NCI-H748 treated with DMSO at 0.1 percent for 48 hours (cell line): ENCODE results near the gene TPRX2.
"Not testable (repeated sequence)": the region's sequence is repeated elsewhere in the genome, so short reads cannot be mapped to it uniquely, and the experiment has no call there.

Source experiments
- DNase-seq: peaks from one replicate; lab custom pipeline; 2025; lab: John Stamatoyannopoulos, UW

The TPRX2 gene

GRCh38 chr19:47861630-47862029 is 2.6 kb downstream of the TPRX2 start:
- DNase-seq = no peak

DNA sequence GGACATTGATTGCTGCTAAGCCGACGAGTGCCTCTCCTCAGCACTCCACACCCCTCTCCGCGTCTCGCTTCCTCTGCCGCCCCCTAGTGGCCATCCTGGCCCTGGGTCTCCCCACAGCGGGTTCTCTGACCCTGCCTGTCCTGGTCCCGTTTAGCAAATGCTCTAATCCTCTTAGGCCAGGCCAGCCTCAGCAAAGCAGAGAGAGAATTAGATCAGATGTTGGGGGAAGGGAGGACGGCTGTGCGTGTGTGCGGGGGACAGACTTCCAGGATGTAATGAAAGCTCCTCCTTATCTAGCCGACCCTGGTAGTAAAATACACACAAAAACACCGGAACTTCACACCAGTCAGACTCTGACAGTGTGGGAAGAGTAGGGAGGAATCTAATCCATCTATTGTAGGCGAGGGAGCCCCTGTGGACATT is 4.5 kb downstream of the TPRX2 start:
- peak; percentile 35 for DNase-seq

DNA sequence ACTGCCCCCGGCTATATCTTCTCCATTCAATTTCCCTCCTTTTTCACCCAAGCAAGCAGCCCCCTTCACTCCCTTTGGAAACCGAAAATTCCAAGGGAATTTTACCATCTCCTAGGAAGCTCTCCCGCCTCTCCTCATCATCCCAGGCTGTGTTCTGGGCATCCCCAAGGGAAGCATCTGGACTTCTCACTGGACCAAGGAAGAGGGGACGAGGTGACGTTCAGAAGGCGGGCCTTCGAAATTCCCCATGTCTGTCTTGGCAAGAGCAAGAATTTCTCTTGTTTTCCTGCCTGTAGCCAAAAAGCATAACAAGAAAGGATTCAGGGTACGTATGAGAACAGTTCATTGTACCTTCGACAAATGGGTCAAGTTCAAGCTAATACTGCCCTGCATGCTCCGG is 6.1 kb downstream of the TPRX2 start:
- DNase-seq = no peak

DNA sequence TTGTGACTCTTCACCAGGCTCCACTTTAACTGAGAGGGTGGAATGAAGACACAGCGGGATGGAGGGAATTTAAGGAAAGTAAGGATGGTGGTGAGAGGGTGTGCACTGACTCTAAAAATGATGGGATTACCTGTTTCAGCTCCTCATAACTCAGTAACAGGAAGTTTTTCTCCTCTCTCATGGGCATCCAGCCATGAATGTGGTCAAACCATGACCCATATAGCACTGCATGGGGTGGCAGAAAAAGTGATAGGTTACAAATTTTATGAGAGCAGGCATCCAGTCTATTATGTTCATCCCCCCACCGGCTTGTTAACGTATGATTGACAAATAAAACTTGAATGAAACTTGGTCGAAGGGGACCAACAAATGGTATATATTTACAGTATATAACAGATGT is 19.9 kb downstream of the TPRX2 start:
- DNase-seq = no peak

GRCh38 chr19:47879385-47879784 is 20.4 kb downstream of the TPRX2 start:
- DNase-seq = not testable (repeated sequence)

GRCh38 chr19:47881757-47882156 is 22.7 kb downstream of the TPRX2 start:
- DNase-seq = no peak

DNA sequence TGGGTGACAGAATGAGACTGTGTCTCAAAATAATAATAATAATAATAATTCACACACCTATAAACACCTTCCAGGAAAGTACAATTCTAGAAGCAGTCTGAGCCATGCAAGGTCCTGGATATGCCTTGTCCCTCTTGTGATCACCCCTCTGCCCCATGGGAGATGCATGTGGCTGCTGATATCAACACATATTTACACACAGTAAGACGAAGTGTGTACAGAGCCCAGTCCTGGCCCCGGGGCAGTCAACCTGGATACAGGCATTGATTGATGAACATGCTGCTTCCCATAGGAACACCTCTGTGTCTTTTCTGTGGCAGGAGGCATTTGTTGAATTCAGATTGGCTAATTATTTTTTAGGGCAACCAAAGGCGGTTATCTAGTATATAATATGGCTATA is 23.9 kb downstream of the TPRX2 start:
- DNase-seq = no peak

GRCh38 chr19:47885067-47885463 is 26.0 kb downstream of the TPRX2 start:
- no peak for DNase-seq

DNA sequence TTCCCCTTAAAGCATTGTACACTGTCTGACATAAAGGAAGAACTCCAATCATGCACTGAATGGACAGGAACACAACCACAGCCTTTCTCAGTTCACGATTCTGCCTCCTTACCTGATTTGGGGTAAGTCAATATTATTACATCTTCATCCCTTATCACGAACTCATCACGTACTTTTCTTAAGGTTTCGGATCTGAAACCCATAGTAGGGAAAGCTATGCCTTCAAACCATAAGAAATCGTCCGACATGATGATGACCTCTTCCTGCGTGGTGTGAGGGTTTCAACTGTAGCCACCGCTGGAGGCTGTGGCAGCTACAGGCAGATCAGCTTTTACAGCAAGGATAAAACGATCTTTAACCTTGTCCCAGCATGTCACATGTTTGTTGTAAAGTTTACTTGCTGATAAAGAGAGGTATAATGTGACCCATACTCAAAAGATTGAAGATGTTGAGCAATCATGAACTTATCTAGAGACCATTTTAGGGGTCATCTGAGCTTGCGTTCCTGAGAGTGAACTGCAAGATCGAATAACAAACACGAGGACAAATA is 27.1 kb downstream of the TPRX2 start, which contains the start of gene SULT2A1:
SULT2A1 (minus strand) TSS at position 306 of the 550 bp plus-strand sequence; CDS start at position 248, 58 bp downstream.
- DNase-seq = no peak

DNA sequence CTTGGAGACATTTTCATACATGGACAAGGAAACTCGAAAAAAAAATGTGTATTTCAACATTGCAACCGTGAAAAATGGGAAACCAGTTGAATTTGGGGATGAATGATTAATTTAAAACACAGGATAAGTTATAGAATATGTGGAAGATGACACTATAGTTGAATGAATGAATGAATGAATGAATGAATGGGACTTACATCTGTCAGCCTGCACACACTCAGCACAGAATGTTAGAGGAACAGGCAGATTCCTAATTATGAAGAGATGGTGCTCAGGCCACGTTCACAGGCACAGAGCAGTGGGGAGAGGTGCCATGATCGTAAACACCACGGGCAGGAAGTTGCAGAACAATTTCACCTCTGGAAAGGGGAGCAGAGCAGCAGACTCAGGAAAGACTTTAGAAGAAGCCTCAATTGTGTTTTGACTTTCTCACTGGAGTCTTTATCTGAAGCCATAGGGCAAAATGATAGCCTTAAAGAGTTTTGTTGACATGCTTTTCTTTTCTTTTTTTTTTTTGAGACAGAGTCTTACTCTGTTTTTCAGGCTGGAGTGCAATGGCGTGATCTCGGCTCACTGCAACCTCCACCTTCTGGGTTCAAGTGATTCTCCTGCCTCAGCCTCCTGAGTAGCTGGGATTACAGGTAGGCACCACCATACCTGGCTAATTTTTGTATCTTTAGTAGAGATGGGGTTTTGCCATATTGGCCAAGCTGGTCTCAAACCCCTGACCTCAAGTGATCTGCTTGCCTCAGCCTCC is 32.0 kb downstream of the TPRX2 start:
- no peak for DNase-seq

GRCh38 chr19:47891622-47891922 is 32.5 kb downstream of the TPRX2 start:
- DNase-seq = no peak

- DNase-seq = no peak
Measured at GRCh38 chr19:47891923-47892666, 33.1 kb downstream of the TPRX2 start.

DNA sequence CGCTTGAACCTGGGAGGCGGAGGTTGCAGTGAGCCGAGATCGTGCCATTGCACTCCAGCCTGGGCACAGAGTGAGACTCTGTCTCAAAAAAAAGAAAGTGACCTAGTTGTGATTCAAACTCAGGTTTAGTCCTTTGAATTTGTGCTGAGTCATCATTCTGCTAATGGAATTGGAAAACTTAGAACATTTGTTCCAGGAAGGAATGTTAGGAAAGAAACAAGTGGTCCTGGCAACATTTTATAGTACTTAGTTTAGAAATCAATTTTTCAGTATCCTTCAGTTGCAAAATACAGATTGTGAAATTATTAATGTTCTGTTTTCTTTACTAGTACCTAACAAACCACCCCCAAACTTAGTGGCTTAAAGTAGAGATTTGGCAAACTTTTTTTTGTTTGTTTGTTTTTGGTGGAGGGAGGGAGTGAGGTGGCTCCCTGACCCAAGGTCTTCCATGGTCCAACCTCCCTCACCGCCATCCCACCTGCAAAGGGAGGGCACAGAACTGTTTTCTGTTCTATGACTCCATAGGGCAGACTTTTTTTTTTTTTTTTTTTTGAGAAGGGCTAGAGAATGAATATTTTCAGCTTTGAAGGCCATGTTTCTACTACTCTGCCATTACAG is 36.2 kb downstream of the TPRX2 start:
- no peak for DNase-seq

- no peak for DNase-seq
Measured at GRCh38 chr19:47896019-47896418, 37.0 kb downstream of the TPRX2 start.

GRCh38 chr19:47896773-47897172 is 37.7 kb downstream of the TPRX2 start:
- no peak for DNase-seq

DNA sequence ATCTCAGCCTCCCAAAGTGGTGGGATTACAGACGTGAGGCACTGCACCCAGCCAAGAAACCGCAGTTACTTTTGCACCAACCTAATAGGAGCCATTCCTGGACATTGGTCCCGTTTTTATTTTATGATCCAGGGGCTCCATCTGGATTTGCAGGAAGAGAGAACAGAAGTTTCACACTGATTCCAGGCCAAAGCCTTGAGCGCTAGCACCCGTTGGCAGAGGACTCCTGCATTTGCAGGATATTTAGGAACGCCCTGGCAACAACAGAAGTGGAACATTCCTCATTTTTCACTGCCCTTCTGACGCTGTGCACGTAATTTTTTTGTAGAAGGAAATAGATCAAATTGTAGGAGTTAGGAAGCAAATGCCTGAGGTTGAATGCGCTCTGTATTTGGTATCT is 38.8 kb downstream of the TPRX2 start:
- no peak for DNase-seq

DNA sequence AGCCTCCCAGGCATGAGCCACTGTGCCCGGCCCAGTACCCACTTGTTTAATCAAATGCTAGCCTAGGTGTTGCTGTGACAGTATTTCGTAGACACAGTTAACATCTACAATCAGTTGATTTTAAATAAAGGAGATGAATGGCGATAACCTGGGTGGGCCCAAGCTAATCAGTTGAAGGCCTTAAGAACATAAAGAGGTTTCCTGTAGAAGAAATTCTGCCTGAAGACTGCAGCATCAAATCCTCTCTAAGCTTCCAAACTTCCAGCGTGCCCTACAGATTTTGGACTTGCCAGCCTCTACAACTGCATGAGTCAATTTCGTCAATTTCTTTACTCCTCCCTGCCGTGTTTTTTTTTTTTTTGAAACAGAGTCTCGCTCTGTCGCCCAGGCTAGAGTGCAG is 40.3 kb downstream of the TPRX2 start:
- DNase-seq = no peak

- DNase-seq = no peak
Measured at GRCh38 chr19:47901370-47901769, 42.3 kb downstream of the TPRX2 start.

DNA sequence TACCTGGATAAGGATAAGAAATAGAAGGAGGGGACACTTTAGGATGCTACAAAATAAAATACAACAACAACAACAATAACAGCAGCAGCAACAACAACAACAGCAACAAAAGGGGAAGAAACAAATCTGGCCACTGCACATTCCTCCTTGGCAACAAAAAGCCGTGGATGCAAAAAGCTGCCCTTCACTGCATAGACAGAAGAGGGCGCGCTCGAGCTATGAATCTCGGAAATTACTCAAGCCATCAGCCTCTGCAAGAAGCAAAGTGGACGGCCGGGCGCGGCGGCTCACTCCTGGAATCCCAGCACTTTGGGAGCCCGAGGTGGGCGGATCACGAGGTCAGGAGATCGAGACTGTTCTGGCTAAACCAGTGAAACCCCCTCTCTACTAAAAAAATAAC is 50.3 kb downstream of the TPRX2 start:
- DNase-seq = not testable (repeated sequence)

GRCh38 chr19:47910191-47910590 is 51.2 kb downstream of the TPRX2 start:
- DNase-seq = not testable (repeated sequence)
